Measurements from ENCODE around the gene KCNK5. TPM values are rescaled to one million over a fixed set of nuclear protein-coding genes. Genes with fewer than 3 reads are reported as not detected.

KCNK5 gene
- total RNA-seq, 6 donors from 2014 or later = 8.9 to 34.6 (median 17.3) TPM

- H3K27me3 ChIP-seq = no peaks in the 10 kb centered on the region
- 91 to 97% methylated on average over 3 of the region's 3 CpGs for WGBS, 2 donors
- no peaks in the 10 kb centered on the region for H3K36me3 ChIP-seq
- TF ChIP-seq CTCF (IDR thresholded peaks at IDR 0.05) (no peak), POLR2AphosphoS5 (IDR thresholded peaks at IDR 0.05) (no peak), POLR2A (IDR thresholded peaks at IDR 0.05) (no peak), EP300 (IDR thresholded peaks at IDR 0.05) (no peak)
- peaks cover 0 to 15% (median 5%) of the 10 kb centered on the region in 4 donors for H3K4me1 ChIP-seq
- peaks cover 0 to 6% (median 3%) of the 10 kb centered on the region in 4 donors for H3K9me3 ChIP-seq
- DNase-seq (no peak), ATAC-seq (ENCODE audit: low FRiP score in 2 of 2) (no peak)
- H3K4me3 ChIP-seq = no peak overlapping the region
- no peak overlapping the region for H3K27ac ChIP-seq
Observed at GRCh38 chr6:39170860-39171259, 58.4 kb downstream of the KCNK5 start.

- Histone ChIP-seq H3K27ac (no peak overlapping the region), H3K36me3 (no peaks in the 10 kb centered on the region), H3K4me1 (peaks cover 0 to 15% (median 5%) of the 10 kb centered on the region in 4 donors), H3K4me3 (no peak overlapping the region), H3K27me3 (no peaks in the 10 kb centered on the region), H3K9me3 (peaks cover 0 to 6% (median 3%) of the 10 kb centered on the region in 4 donors)
- TF ChIP-seq CTCF (IDR thresholded peaks at IDR 0.05) (no peak), POLR2A (IDR thresholded peaks at IDR 0.05) (no peak), POLR2AphosphoS5 (IDR thresholded peaks at IDR 0.05) (no peak), EP300 (IDR thresholded peaks at IDR 0.05) (no peak)
- ATAC-seq (ENCODE audit: low FRiP score in 2 of 2) = no peak
- DNase-seq = no peak
Observed at GRCh38 chr6:39170389-39170788, 58.9 kb downstream of the KCNK5 start.

GRCh38 chr6:39169448-39170344 is 59.6 kb downstream of the KCNK5 start:
- TF ChIP-seq CTCF (IDR thresholded peaks at IDR 0.05) (no peak), EP300 (IDR thresholded peaks at IDR 0.05) (no peak), POLR2AphosphoS5 (IDR thresholded peaks at IDR 0.05) (no peak), POLR2A (IDR thresholded peaks at IDR 0.05) (no peak)
- peak in 1 of 2 donors; percentile 12 for DNase-seq
- peaks cover 0 to 6% (median 3%) of the 10 kb centered on the region in 4 donors for H3K9me3 ChIP-seq
- no peak for ATAC-seq (ENCODE audit: low FRiP score in 2 of 2)
- 69 to 80% methylated on average over 10 to 14 of the region's 14 CpGs for WGBS, 2 donors
- no peak overlapping the region for H3K27ac ChIP-seq
- H3K4me1 ChIP-seq = peaks cover 0 to 15% (median 5%) of the 10 kb centered on the region in 4 donors
- H3K4me3 ChIP-seq = no peak overlapping the region
- H3K27me3 ChIP-seq = no peaks in the 10 kb centered on the region
- H3K36me3 ChIP-seq = no peaks in the 10 kb centered on the region

DNA sequence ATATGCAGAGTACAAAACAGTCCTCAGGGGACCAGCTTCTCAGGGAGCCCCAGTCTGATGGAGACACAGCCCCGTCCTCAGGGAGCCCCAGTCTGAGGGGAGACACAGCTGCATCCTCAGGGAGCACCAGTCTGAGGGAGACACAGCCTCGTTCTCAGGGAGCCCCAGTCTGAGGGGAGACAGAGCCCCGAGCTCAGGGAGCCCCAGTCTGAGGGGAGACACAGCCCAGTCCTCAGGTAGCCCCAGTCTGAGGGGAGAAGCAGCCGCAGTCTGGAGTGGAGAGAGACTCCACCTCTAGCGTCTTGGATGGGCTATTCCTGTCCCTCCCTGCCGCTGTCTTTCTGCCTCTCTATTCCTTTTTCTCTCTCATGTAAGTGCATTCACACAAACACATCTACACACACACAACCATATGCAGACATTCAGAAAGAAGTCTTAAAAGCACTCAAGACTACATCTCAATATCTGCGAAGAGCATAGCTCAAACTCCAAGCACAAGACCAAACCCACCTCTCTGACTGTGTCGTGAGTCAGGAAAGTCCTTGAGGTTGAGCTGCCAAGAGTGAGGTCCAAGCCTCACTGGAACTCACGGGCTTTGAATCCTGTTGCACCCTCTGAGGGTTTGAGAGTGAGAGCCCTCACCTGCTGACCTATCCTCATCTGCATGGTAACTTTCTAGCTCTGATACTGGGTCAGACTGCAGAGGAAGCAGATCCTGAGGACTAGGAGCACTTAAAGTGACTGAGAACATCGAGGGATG is 61.2 kb downstream of the KCNK5 start:
- no peak for TF ChIP-seq CTCF (IDR thresholded peaks at IDR 0.05)
- TF ChIP-seq EP300 (IDR thresholded peaks at IDR 0.05) = no peak
- TF ChIP-seq POLR2A (IDR thresholded peaks at IDR 0.05) = no peak
- no peak for TF ChIP-seq POLR2AphosphoS5 (IDR thresholded peaks at IDR 0.05)
- Histone ChIP-seq H3K27me3 (no peaks in the 10 kb centered on the region), H3K9me3 (peaks cover 0 to 6% (median 3%) of the 10 kb centered on the region in 4 donors), H3K27ac (no peak overlapping the region), H3K4me1 (peaks cover 0 to 15% (median 5%) of the 10 kb centered on the region in 4 donors), H3K36me3 (no peaks in the 10 kb centered on the region), H3K4me3 (no peak overlapping the region)
- no peak for ATAC-seq (ENCODE audit: low FRiP score in 2 of 2)
- 83 to 87% methylated on average over 9 of the region's 10 CpGs for WGBS, 2 donors
- no peak for DNase-seq

All from upper lobe of left lung (tissue), 6 donors.